DND-41 (cell line): ENCODE measurements around the gene PNPLA1.

Experiments
- EZH2 ChIP-seq: IDR thresholded peaks from 3 replicates; pipeline ENCODE4 v1.6.1; 2012; ENCODE audit warnings: borderline replicate concordance, low read depth, mild to moderate bottlenecking, moderate library complexity, low read length, inconsistent platforms; ENCODE audit not compliant: severe bottlenecking
- TF ChIP-seq, protein P1 (sequence below): IDR thresholded peaks from 2 replicates; pipeline ENCODE4 v1.5.1; 2012; ENCODE audit warnings: borderline replicate concordance, low read length, moderate library complexity, mild to moderate bottlenecking; ENCODE audit not compliant: poor library complexity, severe bottlenecking; ENCODE audit errors: extremely low read depth

GRCh38 chr6:36320475-36320874, 50.6 kb downstream of the PNPLA1 start:
- TF ChIP-seq, protein P1, sequence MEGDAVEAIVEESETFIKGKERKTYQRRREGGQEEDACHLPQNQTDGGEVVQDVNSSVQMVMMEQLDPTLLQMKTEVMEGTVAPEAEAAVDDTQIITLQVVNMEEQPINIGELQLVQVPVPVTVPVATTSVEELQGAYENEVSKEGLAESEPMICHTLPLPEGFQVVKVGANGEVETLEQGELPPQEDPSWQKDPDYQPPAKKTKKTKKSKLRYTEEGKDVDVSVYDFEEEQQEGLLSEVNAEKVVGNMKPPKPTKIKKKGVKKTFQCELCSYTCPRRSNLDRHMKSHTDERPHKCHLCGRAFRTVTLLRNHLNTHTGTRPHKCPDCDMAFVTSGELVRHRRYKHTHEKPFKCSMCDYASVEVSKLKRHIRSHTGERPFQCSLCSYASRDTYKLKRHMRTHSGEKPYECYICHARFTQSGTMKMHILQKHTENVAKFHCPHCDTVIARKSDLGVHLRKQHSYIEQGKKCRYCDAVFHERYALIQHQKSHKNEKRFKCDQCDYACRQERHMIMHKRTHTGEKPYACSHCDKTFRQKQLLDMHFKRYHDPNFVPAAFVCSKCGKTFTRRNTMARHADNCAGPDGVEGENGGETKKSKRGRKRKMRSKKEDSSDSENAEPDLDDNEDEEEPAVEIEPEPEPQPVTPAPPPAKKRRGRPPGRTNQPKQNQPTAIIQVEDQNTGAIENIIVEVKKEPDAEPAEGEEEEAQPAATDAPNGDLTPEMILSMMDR: no peak
- no peak for TF ChIP-seq EZH2
